Measurements from ENCODE around the gene CFAP299. TPM values are rescaled to one million over a fixed set of nuclear protein-coding genes. Genes with fewer than 3 reads are reported as not detected.
A peak's percentile ranks its signal among the peaks of the same experiment; 100 is the strongest.

The CFAP299 gene
- total and polyA plus RNA-seq, 10 donors = 0.11 TPM; not detected in 9

DNA sequence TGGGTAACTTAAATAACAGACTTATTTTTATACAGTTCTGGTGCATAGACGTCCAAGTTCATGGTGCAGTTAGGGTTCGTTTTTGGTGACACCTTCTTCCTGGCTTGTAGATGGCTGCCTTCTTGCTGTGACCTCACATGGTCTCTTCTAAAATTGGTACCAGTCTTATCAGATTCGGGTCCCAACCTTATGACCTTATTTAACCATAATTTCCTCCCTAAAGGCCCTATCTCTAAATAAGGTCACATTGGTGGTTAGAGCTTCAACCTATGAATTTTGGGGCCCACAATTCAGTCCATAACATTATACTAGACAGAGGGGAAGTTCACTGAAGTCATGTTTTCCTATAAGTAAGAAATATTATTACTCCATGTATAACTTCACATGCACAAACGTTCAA lies 128.0 kb downstream of the CFAP299 start:
- H3K27ac ChIP-seq = peak overlapping the region in 1 of 8 donors; percentile 60
- no peak overlapping the region for H3K4me3 ChIP-seq
- intact Hi-C loops (cut with DNase I; ENCODE audit: low total_unique reads) = no loop called here
- WGBS, 5 donors = 73 to 85% (median 80%) methylated on average over 4 of the region's 4 CpGs
- DNase-seq = no peak
- H3K9me3 ChIP-seq = no peaks in the 10 kb centered on the region
- peaks cover 0 to 13% (median 3%) of the 10 kb centered on the region in 6 donors for H3K4me1 ChIP-seq
- H3K36me3 ChIP-seq = no peaks in the 10 kb centered on the region
- H3K27me3 ChIP-seq (replicated peaks in 1 of 7) = no peaks in the 10 kb centered on the region
- TF ChIP-seq POLR2A (IDR thresholded peaks at IDR 0.05) (no peak), POLR2AphosphoS5 (IDR thresholded peaks at IDR 0.05) (no peak), CTCF (IDR thresholded peaks at IDR 0.05 in 8 of 11, conservative IDR thresholded peaks at IDR 0.05 in 3 of 11) (no peak)

- no peak for DNase-seq
- H3K27ac ChIP-seq = no peak overlapping the region
- peaks cover 0 to 13% (median 3%) of the 10 kb centered on the region in 6 donors for H3K4me1 ChIP-seq
- intact Hi-C loops (cut with DNase I; ENCODE audit: low total_unique reads) = no loop called here
- no peaks in the 10 kb centered on the region for H3K9me3 ChIP-seq
- H3K4me3 ChIP-seq = no peak overlapping the region
- 93 to 100% (median 100%) methylated on average over 1 of the region's 1 CpG for WGBS, 5 donors
- H3K27me3 ChIP-seq (replicated peaks in 1 of 7) = no peaks in the 10 kb centered on the region
- no peaks in the 10 kb centered on the region for H3K36me3 ChIP-seq
- TF ChIP-seq CTCF (IDR thresholded peaks at IDR 0.05 in 8 of 11, conservative IDR thresholded peaks at IDR 0.05 in 3 of 11) (no peak), POLR2A (IDR thresholded peaks at IDR 0.05) (no peak), POLR2AphosphoS5 (IDR thresholded peaks at IDR 0.05) (no peak)
These were observed 129.7 kb downstream of the CFAP299 start for GRCh38 chr4:80465238-80465637.

DNA sequence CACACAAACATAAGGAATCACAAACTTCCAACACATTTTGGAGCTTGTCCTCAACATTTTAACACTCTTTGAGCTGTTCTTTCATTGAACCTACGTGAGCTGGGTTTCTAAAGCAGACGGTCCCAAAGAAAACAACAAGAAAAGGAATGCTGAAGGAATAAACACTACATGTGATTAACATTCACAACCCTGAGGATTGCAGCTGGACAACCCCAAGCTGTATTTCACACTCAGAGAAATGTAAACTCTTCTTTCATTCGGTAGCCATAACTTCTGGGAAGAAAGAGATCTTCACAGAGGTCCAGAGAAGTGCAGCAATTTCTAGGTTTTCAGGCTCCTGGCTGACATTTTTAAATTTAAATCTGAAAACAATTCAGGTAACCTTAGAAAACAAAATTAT lies 130.2 kb downstream of the CFAP299 start:
- no peak overlapping the region for H3K27ac ChIP-seq
- intact Hi-C loops (cut with DNase I; ENCODE audit: low total_unique reads) = no loop called here
- no peak for TF ChIP-seq POLR2AphosphoS5 (IDR thresholded peaks at IDR 0.05)
- TF ChIP-seq CTCF (IDR thresholded peaks at IDR 0.05 in 8 of 11, conservative IDR thresholded peaks at IDR 0.05 in 3 of 11) = no peak
- TF ChIP-seq POLR2A (IDR thresholded peaks at IDR 0.05) = no peak
- DNase-seq = no peak
- 88 to 97% (median 93%) methylated on average over 3 of the region's 3 CpGs for WGBS, 5 donors
- no peaks in the 10 kb centered on the region for H3K9me3 ChIP-seq
- H3K36me3 ChIP-seq = no peaks in the 10 kb centered on the region
- no peaks in the 10 kb centered on the region for H3K27me3 ChIP-seq (replicated peaks in 1 of 7)
- peaks cover 0 to 13% (median 3%) of the 10 kb centered on the region in 6 donors for H3K4me1 ChIP-seq
- no peak overlapping the region for H3K4me3 ChIP-seq

- intact Hi-C loops (cut with DNase I; ENCODE audit: low total_unique reads) = no loop called here
- no peak overlapping the region for H3K4me3 ChIP-seq
- WGBS, 5 donors = 85 to 97% (median 92%) methylated on average over 1 of the region's 1 CpG
- no peak overlapping the region for H3K27ac ChIP-seq
- peaks cover 0 to 13% (median 3%) of the 10 kb centered on the region in 6 donors for H3K4me1 ChIP-seq
- no peaks in the 10 kb centered on the region for H3K27me3 ChIP-seq (replicated peaks in 1 of 7)
- H3K36me3 ChIP-seq = no peaks in the 10 kb centered on the region
- TF ChIP-seq POLR2A (IDR thresholded peaks at IDR 0.05) = no peak
- TF ChIP-seq CTCF (IDR thresholded peaks at IDR 0.05 in 8 of 11, conservative IDR thresholded peaks at IDR 0.05 in 3 of 11) = no peak
- no peak for TF ChIP-seq POLR2AphosphoS5 (IDR thresholded peaks at IDR 0.05)
- no peak for DNase-seq
- H3K9me3 ChIP-seq = no peaks in the 10 kb centered on the region
These were observed 131.1 kb downstream of the CFAP299 start for GRCh38 chr4:80466618-80467017.
